Type B pancreatic cell (in vitro differentiated cells): ENCODE measurements around the gene WDR3. TPM values are rescaled to one million over a fixed set of nuclear protein-coding genes. Genes with fewer than 3 reads are reported as not detected.

ENCODE experiments used
- DNase-seq: peaks from one replicate; pipeline ENCODE4 v3.0.0; 2021; ENCODE audit warnings: mixed read lengths; ENCODE audit not compliant: unreplicated experiment; ENCODE audit errors: extremely low spot score
- H3K27ac Mint-ChIP-seq: 2 replicates; pipeline ENCODE4 v1.8.0; 2021; ENCODE audit warnings: mild to moderate bottlenecking, mixed read lengths
- H3K27me3 Mint-ChIP-seq: 2 replicates; pipeline ENCODE4 v1.8.0; 2021; ENCODE audit warnings: mixed read lengths
- H3K36me3 Mint-ChIP-seq: 2 replicates; pipeline ENCODE4 v1.8.0; 2021; ENCODE audit warnings: mixed read lengths
- H3K4me1 Mint-ChIP-seq: one replicate; pipeline ENCODE4 v1.8.0; 2021; ENCODE audit warnings: mixed read lengths; ENCODE audit not compliant: unreplicated experiment
- H3K4me3 Mint-ChIP-seq: 2 replicates; pipeline ENCODE4 v1.8.0; 2021; ENCODE audit warnings: mild to moderate bottlenecking, mixed read lengths
- H3K9me3 Mint-ChIP-seq: 2 replicates; pipeline ENCODE4 v1.8.0; 2021; ENCODE audit warnings: mixed read lengths
- total RNA-seq: library from RNA; stranded (reverse); gene quantifications from 2 replicates; pipeline ENCODE4 v1.2.1, GENCODE V29; 2021; ENCODE audit warnings: low replicate concordance
- TF ChIP-seq, protein P1 (sequence below): fragments of 200-600 bp; sonication (generic); conservative IDR thresholded peaks from 2 replicates; pipeline ENCODE4 v1.5.0; 2021; ENCODE audit warnings: antibody characterized with exemption, mild to moderate bottlenecking

The WDR3 gene
- total RNA-seq, 1 donor from 2014 or later = 36.9 TPM

DNA sequence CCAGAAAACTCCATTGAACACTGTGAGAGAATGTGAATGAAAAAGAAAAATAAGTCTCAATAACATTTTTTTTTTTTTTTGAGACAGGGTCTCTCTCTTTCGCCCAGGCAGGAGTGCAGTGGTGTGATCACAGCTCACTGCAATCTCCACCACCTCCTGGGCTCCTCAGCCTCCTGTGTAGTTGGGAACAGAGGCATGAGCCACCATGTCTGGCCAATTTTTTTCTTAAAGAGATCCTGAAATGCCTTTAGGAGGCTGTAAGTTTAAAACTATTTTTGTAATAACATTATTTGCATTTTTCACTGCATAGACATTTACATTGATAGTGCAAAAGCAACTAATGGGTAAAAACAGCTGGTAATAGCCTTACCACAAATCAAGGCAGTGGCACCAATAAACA lies 35.5 kb upstream of the WDR3 start:
- no peaks in the 10 kb centered on the region for H3K27me3 Mint-ChIP-seq
- no peaks in the 10 kb centered on the region for H3K9me3 Mint-ChIP-seq
- no peak for DNase-seq
- no peak overlapping the region for H3K27ac Mint-ChIP-seq
- TF ChIP-seq, protein P1, sequence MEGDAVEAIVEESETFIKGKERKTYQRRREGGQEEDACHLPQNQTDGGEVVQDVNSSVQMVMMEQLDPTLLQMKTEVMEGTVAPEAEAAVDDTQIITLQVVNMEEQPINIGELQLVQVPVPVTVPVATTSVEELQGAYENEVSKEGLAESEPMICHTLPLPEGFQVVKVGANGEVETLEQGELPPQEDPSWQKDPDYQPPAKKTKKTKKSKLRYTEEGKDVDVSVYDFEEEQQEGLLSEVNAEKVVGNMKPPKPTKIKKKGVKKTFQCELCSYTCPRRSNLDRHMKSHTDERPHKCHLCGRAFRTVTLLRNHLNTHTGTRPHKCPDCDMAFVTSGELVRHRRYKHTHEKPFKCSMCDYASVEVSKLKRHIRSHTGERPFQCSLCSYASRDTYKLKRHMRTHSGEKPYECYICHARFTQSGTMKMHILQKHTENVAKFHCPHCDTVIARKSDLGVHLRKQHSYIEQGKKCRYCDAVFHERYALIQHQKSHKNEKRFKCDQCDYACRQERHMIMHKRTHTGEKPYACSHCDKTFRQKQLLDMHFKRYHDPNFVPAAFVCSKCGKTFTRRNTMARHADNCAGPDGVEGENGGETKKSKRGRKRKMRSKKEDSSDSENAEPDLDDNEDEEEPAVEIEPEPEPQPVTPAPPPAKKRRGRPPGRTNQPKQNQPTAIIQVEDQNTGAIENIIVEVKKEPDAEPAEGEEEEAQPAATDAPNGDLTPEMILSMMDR = no peak
- no peak overlapping the region for H3K4me3 Mint-ChIP-seq
- H3K36me3 Mint-ChIP-seq = no peaks in the 10 kb centered on the region
- H3K4me1 Mint-ChIP-seq = no peaks in the 10 kb centered on the region

DNA sequence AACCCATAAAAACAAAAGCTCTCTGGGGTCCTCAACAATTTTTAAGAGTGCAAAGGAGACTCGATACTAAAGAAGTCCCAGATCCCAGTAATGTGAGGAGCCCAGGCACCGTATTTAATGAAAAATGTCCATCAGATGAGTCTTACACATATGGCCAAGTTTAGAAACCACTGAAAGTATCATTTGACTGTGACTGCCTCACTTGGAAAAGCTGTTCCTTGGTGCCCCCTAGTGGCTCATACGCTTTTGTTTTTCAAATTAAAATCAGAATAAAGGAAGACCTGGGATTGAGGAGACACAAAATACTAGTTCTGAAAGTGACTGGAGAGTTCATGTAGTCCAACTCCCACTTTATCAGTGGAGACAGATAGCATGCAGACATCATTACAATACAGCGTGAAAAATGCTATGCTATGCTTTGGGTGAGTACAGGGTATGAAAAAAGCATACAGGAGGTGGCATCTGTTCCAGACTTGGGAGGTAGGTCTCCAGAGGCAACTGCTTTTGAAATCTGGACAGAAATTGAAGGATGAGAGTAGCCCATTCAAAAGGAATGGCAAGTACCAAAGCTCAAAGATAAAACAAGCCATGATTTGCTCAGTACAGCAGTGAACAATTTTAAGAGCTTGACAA lies 33.9 kb upstream of the WDR3 start:
- H3K9me3 Mint-ChIP-seq = no peaks in the 10 kb centered on the region
- H3K36me3 Mint-ChIP-seq = no peaks in the 10 kb centered on the region
- DNase-seq = no peak
- H3K27ac Mint-ChIP-seq = no peak overlapping the region
- no peaks in the 10 kb centered on the region for H3K27me3 Mint-ChIP-seq
- TF ChIP-seq, protein P1 = peak; percentile 89
- no peak overlapping the region for H3K4me3 Mint-ChIP-seq
- no peaks in the 10 kb centered on the region for H3K4me1 Mint-ChIP-seq

DNA sequence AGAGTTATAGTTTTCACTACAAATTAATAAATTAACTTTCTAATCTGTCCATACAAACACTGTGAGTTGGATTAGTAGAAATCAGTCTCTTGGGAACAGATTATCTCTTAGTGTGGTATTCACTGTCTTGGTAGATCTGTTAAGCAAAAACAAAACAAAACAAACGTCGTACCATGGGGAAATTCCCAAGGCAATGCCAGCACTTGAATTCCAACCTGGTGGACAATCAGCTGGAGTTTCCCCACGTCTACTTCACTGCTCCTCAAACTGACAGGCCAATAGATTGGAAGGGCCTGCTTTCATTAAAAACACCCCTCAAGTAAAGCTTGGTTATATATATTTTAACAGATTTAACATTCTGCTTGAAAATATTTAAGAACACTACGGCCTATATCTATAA lies 32.0 kb upstream of the WDR3 start:
- no peak overlapping the region for H3K4me3 Mint-ChIP-seq
- no peaks in the 10 kb centered on the region for H3K9me3 Mint-ChIP-seq
- H3K36me3 Mint-ChIP-seq = peaks cover 13% of the 10 kb centered on the region
- H3K27me3 Mint-ChIP-seq = no peaks in the 10 kb centered on the region
- TF ChIP-seq, protein P1 = no peak
- DNase-seq = no peak
- no peak overlapping the region for H3K27ac Mint-ChIP-seq
- no peaks in the 10 kb centered on the region for H3K4me1 Mint-ChIP-seq

DNA sequence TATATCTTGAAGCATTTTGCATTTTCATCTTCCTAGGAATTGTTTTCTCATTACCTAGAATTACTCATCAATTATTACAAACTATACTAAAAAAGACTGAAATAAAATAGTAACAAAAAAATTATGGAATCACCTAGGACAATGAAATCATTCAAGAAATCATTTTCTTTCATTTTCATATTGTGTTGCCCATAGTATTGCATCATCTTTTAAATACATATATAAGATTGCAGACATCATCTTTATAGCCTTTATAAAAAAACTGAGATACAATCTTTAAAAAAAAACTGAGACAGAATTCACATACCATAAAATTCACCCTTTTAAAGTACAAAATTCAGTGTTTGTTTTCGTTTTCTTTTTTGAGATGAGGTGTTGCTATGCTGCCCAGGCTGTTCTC lies 29.7 kb upstream of the WDR3 start:
- Mint-ChIP-seq H3K4me3 (no peak overlapping the region), H3K36me3 (peaks cover 23% of the 10 kb centered on the region), H3K9me3 (no peaks in the 10 kb centered on the region), H3K27ac (no peak overlapping the region), H3K4me1 (no peaks in the 10 kb centered on the region), H3K27me3 (no peaks in the 10 kb centered on the region)
- no peak for DNase-seq
- TF ChIP-seq, protein P1 = no peak

DNA sequence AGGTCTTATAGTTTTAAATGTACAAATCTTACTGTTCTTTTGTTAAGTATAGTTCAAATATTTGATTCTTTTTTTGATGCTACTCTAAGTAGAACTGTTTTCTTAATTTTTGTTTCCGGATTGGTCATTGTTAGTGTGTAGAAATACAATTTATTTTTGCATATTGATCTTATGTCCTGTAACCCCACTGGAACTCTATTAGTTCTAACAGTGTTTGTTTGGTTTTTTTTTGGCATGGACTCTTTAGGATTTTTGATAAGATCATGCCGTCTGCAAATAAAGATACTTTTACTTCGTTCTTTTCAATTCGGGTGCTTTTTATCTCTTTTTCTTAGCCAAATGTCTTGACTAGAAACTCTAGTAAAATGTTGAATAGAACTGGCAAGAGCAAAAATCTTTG lies 26.6 kb upstream of the WDR3 start:
- Mint-ChIP-seq H3K36me3 (peaks cover 35% of the 10 kb centered on the region), H3K9me3 (no peaks in the 10 kb centered on the region), H3K27ac (no peak overlapping the region), H3K4me3 (no peak overlapping the region), H3K4me1 (no peaks in the 10 kb centered on the region), H3K27me3 (no peaks in the 10 kb centered on the region)
- TF ChIP-seq, protein P1 = no peak
- DNase-seq = no peak

DNA sequence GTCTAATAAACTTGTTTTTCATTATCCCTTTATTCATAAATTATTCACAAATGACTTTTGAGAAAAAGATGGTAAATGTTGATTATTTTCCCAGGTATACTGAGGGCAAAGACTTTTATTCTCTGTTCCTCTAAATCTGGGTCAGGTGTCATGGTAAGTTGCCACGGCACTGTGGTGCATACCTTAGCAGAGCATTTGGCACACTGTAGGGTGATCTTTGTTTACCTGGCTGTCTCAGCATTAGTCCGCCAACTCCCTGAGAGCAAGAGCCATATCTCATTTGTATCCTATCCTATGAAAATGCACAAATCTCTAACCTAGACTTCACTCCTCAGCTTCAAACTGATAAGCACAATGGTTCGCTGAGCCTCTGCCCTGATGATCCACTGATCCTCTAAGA lies 25.1 kb upstream of the WDR3 start:
- Mint-ChIP-seq H3K4me3 (no peak overlapping the region), H3K27me3 (no peaks in the 10 kb centered on the region), H3K27ac (no peak overlapping the region), H3K36me3 (peaks cover 36% of the 10 kb centered on the region), H3K9me3 (no peaks in the 10 kb centered on the region), H3K4me1 (no peaks in the 10 kb centered on the region)
- no peak for DNase-seq
- TF ChIP-seq, protein P1 = no peak
